ENCODE data around the gene COL4A6.
"Not testable (repeated sequence)": the region's sequence is repeated elsewhere in the genome, so short reads cannot be mapped to it uniquely, and the experiment has no call there.

COL4A6 gene

GRCh38 chrX:108438110-108438623 lies at the start of gene COL4A6:
COL4A6 (minus strand) TSS chrX:108438422; CDS start chrX:108438196, 226 bp downstream.
- peak in 6 of 58 donors; percentile 0 to 3 (median 0) for DNase-seq

GRCh38 chrX:108485960-108486359 lies 47.7 kb upstream of the COL4A6 start:
- DNase-seq: no peak

- no peak for DNase-seq
These were observed 46.0 kb upstream of the COL4A6 start for GRCh38 chrX:108484251-108484650.

- not testable (repeated sequence) for DNase-seq
These were observed 43.3 kb upstream of the COL4A6 start for GRCh38 chrX:108481528-108481927.

GRCh38 chrX:108473979-108474378 lies 35.8 kb upstream of the COL4A6 start:
- no peak for DNase-seq

- DNase-seq: no peak
These were observed 30.3 kb upstream of the COL4A6 start for GRCh38 chrX:108468486-108468885.

- no peak for DNase-seq
These were observed 26.4 kb upstream of the COL4A6 start for GRCh38 chrX:108464604-108465003.

GRCh38 chrX:108456971-108457477 lies 18.8 kb upstream of the COL4A6 start:
- no peak for DNase-seq

GRCh38 chrX:108453841-108454240 lies 15.6 kb upstream of the COL4A6 start:
- DNase-seq: no peak

- no peak for DNase-seq
These were observed 9.1 kb upstream of the COL4A6 start for GRCh38 chrX:108447303-108447702.

GRCh38 chrX:108442901-108443464 lies 4.8 kb upstream of the COL4A6 start:
- DNase-seq: no peak

- DNase-seq: peak in 8 of 58 donors; percentile 0 to 2 (median 0)
These were observed 1.9 kb upstream of the COL4A6 start for GRCh38 chrX:108439961-108440696.

- peak in 18 of 58 donors; percentile 0 to 25 (median 2) for DNase-seq
These were observed 1.3 kb upstream of the COL4A6 start, which contains the start of gene COL4A5 for GRCh38 chrX:108439426-108439942. COL4A5 (plus strand) TSS chrX:108439838; CDS start chrX:108440126, 288 bp downstream.

- DNase-seq: peak in 1 of 58 donors; percentile 0
These were observed 693 bp downstream of the COL4A6 start for GRCh38 chrX:108437349-108438109.

- DNase-seq: no peak
These were observed 3.0 kb downstream of the COL4A6 start for GRCh38 chrX:108435261-108435660.

GRCh38 chrX:108426262-108426661 lies 12.0 kb downstream of the COL4A6 start:
- DNase-seq: no peak

- DNase-seq: no peak
These were observed 17.7 kb downstream of the COL4A6 start for GRCh38 chrX:108420481-108420880.

- no peak for DNase-seq
These were observed 18.8 kb downstream of the COL4A6 start for GRCh38 chrX:108419401-108419800.

GRCh38 chrX:108417257-108417656 lies 21.0 kb downstream of the COL4A6 start:
- DNase-seq: no peak

GRCh38 chrX:108415891-108416290 lies 22.3 kb downstream of the COL4A6 start:
- DNase-seq: no peak

GRCh38 chrX:108415146-108415545 lies 23.1 kb downstream of the COL4A6 start:
- no peak for DNase-seq
